HG03469 (cell line): Measurements from ENCODE around the gene ADORA2A.

Source experiments
- ATAC-seq: cut with Tn5 transposase; IDR thresholded peaks from one replicate; pipeline ENCODE4 v1.9.1; 2021; ENCODE audit warnings: mild to moderate bottlenecking, moderate library complexity, moderate number of reproducible peaks; ENCODE audit not compliant: unreplicated experiment

The ADORA2A gene

GRCh38 chr22:24445481-24446259 is 18.3 kb downstream of the ADORA2A start:
- no peak for ATAC-seq

DNA sequence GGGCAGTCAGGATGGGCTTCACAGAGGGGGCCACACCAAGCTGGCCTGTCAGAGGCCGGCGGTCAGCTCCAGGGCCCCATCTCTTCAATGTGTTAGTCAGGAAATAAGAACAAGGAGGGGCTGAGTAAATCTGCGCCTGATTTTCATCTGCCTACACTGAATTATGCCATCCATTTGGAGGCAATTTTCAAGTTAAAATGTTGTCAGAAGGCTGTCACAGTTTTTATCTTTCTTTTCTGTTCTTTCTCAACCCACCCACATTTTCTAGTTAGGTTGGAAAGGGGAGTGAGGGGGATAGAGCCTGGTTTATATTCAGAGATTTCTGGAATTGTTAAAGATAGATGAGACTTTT is 18.8 kb downstream of the ADORA2A start:
- ATAC-seq = no peak

DNA sequence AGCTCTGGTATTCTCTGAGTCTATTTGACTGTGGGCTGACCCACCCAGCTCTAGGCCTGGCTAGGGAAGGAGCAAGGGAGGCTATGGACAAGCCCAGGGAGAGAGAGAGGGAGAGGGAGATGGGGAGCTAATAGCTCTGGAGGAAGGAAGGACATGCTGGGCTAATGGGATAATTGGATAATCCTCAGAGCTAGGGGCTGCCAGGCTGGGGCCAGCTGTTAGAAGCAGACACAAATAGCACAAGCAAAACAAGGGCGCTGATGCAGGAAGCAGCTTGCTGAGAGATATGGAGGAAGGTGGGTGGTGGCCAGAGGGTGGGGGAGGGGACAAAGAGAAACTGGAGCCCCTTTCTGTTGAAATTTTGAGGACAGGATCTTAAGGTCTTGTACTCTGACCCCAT is 23.2 kb downstream of the ADORA2A start:
- no peak for ATAC-seq

GRCh38 chr22:24451162-24451561 is 23.8 kb downstream of the ADORA2A start:
- no peak for ATAC-seq

DNA sequence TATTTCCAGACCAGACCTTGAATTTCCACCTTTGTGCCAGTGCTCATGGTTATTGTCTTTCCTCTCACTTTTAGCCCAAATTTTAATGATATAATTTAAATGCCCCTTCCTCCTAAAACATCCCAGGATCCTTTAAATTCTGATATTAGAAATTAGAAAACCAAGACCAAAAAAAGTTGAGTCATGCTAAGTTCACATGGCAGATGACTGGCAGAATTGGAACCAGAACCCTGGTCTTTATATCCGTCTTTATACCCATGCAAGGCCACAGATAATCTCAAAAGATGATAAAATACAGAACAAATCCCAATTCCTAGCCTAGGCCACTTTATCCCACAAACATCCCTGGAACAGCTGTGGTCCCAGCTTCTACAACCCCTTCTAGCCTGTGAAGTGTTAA is 26.5 kb downstream of the ADORA2A start:
- no peak for ATAC-seq

GRCh38 chr22:24455039-24455438 is 27.6 kb downstream of the ADORA2A start:
- ATAC-seq = no peak

- ATAC-seq = no peak
Observed at GRCh38 chr22:24455751-24456426, 28.5 kb downstream of the ADORA2A start.

DNA sequence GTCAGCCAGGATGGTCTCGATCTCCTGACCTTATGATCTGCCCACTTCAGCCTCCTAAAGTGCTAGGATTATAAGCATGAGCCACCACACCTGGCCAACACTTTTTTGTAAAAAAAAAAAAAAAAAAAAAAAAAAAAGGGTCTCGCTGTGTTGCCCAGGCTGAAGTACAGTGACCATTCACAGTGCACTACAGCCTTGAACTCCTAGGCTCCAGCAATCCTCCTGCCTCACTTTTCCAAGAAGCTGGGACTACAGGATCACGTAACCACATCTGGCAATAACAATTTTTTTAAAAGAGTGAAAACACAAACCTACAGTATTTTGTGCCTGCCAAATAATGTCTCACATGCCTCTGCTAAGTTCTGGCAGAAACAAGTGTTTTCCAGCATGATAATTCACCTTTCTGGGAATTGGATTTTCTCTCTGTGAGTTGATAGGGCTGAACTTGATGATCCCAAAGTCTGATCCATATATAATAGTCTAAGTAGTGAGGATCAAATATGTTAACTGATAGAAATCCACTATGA is 30.6 kb downstream of the ADORA2A start:
- no peak for ATAC-seq

GRCh38 chr22:24459911-24460310 is 32.5 kb downstream of the ADORA2A start:
- ATAC-seq = no peak

DNA sequence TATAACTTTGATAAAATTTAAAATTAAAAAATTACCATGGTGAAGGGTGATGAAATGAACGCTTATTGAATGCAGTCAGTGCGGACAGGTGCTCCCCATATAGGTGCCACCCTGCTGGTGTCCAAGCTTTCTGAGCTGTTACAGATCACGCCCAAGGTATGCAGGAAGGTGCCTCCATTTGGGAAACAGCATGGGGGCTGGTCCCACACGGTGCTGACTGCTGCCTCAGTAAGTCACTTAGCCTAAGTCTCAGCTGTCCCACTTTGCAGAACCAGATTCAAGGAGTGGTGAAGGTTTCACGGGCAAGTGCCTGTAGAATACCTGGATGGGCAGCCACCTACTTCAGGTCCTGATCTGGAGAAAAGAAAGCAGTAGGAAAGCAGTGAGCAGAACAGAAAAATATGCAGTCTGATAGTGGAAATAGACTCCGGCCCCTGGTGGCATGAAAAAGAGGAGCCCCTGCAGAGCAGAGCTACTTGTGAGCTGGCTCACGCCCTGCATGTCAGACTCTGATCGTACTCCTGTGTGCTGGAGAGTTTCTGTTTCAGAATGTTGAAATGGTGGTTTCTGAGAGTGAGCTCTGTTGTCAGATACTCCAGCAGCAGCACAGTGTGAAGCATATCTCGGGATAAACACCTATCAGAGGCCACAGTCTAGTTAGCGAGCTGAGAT is 33.2 kb downstream of the ADORA2A start:
- no peak for ATAC-seq

- ATAC-seq = no peak
Observed at GRCh38 chr22:24463071-24463760, 35.8 kb downstream of the ADORA2A start.

GRCh38 chr22:24465566-24465965 is 38.2 kb downstream of the ADORA2A start:
- ATAC-seq = no peak

DNA sequence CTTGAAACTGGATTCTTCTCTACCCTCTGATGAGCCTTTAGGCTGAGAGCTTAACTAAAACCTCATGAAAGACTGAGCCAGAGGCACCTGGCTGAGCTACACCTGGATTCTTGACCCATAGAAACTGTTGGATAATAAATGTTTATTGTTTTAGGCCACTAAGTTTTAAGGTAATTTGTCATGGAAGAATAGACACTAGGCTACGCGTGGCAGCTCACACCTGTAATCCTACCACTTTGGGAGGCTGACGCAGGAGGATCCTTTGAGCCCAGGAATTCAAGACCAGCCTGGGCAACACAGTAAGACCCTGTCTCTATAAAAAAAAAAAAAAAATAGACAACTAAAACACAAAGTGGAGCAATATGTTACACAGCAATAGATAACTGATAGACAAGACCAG is 38.6 kb downstream of the ADORA2A start:
- no peak for ATAC-seq

DNA sequence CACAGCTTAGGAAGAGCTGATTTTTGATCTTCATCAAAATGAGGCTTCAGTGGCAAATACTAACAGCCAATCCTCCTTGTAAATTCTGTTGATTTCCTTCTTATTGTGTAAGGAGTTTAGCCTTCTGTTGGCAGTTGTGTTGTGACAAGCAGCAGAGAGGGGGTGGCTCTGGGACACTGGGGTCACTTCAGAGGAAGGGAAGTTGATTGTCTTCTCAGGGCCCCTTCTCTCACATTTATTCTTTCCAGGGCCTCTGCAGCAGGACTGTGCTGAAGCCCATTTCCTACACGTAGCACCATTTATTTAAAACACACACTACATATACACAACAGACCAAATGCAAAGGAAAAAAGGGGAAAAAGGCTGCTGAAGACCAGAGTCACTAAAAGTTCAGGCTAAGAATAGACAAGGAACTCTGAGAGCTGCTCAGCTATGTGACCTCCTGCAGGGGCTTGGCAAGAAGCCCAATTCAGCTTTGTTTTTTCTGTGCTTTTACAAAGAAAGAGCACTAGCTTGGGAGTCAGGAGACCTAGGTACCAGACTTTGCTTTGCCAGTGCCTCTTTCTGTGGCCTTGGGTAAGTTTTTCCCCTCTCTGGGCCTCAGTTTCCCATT is 39.4 kb downstream of the ADORA2A start:
- ATAC-seq = no peak

- ATAC-seq = no peak
Observed at GRCh38 chr22:24467340-24467739, 39.9 kb downstream of the ADORA2A start.

DNA sequence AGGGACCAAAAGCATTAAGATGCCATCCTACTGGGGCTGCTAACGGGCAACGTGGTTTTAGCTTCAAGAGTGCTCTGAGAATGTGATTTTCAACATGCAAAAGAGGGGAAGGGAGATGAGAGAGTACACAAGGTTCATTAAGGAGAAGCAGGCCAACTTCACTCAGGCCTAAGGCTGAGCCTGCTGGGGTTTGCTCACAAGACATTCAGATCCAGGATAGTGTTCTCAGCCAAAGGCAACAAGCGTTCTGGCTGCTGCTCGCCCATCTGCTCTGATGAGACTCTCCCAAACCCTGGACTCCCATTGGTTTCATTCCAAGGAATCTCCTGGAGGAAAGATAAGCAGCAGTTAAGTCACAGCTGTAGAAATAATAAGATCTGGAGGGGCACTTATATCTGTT is 44.2 kb downstream of the ADORA2A start:
- ATAC-seq = no peak

GRCh38 chr22:24473284-24473683 is 45.9 kb downstream of the ADORA2A start:
- no peak for ATAC-seq

- ATAC-seq = no peak
Observed at GRCh38 chr22:24474221-24474620, 46.8 kb downstream of the ADORA2A start.

DNA sequence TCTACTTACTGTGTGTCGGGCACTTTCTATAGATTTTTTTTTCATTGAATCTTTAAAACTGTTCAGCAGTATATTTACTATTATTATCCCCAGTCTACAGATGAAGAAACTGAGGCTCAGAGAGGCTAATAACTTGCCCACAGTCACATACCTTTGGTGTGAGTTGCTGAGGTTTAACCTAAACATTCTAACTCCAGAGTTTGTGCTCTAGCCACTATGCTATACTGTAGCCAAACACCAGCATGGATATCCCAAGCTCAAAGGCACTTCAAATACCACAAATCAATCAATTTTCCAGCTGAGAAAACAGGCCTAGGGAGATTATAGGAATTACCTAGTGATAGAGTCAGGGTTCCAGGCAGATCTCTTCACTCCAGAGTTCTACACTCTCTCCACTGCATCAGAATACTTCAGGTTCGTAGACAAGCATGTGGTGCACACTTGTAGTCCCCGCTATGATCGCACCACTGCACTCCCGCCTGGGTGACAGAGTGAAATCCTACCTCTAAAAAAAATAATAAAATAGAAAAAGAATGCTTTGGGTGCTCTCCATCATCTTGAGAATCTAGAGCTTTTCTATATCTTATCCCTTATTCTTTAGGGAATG is 47.4 kb downstream of the ADORA2A start:
- ATAC-seq = no peak

DNA sequence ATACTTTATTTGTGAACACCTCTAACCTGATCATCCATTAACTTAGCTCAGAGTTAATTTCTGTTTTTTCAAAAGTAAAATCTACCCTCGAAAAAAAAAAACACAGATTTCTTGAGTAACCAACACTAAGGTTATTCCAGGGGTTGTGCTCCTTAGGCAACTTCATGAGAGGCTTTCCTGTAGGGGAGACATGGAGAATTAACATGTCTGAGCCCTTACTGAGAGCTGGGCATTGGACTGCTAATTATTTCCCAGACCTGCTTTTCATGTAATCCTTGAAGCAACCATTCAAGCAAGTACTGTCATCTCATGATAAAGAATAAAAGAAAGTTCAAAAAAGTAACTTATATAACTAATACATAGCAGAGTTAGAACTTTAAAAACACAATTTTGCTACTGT is 54.2 kb downstream of the ADORA2A start:
- ATAC-seq = no peak
